ENCODE data around the gene MCTP2.

DNA sequence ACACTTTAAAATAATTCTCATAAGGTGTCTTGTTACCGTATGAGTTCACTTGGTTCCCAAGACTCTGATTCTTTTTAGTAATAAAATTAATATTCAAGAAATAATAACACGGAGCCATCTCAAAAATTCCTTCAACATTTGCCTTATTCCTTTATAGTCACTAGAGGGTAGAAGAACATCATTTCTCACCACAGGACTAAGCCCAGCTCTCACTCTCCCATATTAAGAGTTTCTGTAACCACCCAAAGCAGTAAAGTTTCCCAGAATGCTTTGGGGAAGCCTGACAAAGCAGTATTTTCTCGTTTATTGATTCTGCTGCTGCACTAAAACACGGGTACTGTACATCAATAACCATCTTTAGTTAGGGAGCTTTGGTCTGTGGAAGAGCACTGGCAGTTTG is 114.9 kb downstream of the MCTP2 start:
- TF ChIP-seq, protein P1, sequence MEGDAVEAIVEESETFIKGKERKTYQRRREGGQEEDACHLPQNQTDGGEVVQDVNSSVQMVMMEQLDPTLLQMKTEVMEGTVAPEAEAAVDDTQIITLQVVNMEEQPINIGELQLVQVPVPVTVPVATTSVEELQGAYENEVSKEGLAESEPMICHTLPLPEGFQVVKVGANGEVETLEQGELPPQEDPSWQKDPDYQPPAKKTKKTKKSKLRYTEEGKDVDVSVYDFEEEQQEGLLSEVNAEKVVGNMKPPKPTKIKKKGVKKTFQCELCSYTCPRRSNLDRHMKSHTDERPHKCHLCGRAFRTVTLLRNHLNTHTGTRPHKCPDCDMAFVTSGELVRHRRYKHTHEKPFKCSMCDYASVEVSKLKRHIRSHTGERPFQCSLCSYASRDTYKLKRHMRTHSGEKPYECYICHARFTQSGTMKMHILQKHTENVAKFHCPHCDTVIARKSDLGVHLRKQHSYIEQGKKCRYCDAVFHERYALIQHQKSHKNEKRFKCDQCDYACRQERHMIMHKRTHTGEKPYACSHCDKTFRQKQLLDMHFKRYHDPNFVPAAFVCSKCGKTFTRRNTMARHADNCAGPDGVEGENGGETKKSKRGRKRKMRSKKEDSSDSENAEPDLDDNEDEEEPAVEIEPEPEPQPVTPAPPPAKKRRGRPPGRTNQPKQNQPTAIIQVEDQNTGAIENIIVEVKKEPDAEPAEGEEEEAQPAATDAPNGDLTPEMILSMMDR (IDR thresholded peaks at IDR 0.05): no peak
- no peak for TF ChIP-seq POLR2A (IDR thresholded peaks at IDR 0.05)
